Measurements from ENCODE around the gene BTBD8.

The BTBD8 gene

GRCh38 chr1:92191726-92192125 lies 111.6 kb downstream of the BTBD8 start:
- DNase-seq (ENCODE audit: low read depth in 2 of 2): no peak

GRCh38 chr1:92192246-92192645 lies 112.1 kb downstream of the BTBD8 start:
- DNase-seq (ENCODE audit: low read depth in 2 of 2): no peak

GRCh38 chr1:92194511-92194910 lies 114.4 kb downstream of the BTBD8 start:
- no peak for DNase-seq (ENCODE audit: low read depth in 2 of 2)

GRCh38 chr1:92201973-92202372 lies 121.8 kb downstream of the BTBD8 start:
- DNase-seq (ENCODE audit: low read depth in 2 of 2): no peak

- DNase-seq (ENCODE audit: low read depth in 2 of 2): no peak
Observed at GRCh38 chr1:92203105-92203504, 123.0 kb downstream of the BTBD8 start.

- no peak for DNase-seq (ENCODE audit: low read depth in 2 of 2)
Observed at GRCh38 chr1:92210701-92211100, 130.6 kb downstream of the BTBD8 start.

- no peak for DNase-seq (ENCODE audit: low read depth in 2 of 2)
Observed at GRCh38 chr1:92211166-92211565, 131.0 kb downstream of the BTBD8 start.

GRCh38 chr1:92217721-92218120 lies 137.6 kb downstream of the BTBD8 start, which contains the start of gene C1orf146:
C1orf146 (plus strand) TSS chr1:92217915; CDS start chr1:92231421, 13,506 bp downstream.
- no peak for DNase-seq (ENCODE audit: low read depth in 2 of 2)

- no peak for DNase-seq (ENCODE audit: low read depth in 2 of 2)
Observed at GRCh38 chr1:92218559-92218958, 138.4 kb downstream of the BTBD8 start.

GRCh38 chr1:92219028-92219427 lies 138.9 kb downstream of the BTBD8 start:
- DNase-seq (ENCODE audit: low read depth in 2 of 2): no peak

- DNase-seq (ENCODE audit: low read depth in 2 of 2): no peak
Observed at GRCh38 chr1:92228401-92228800, 148.3 kb downstream of the BTBD8 start.

- DNase-seq (ENCODE audit: low read depth in 2 of 2): no peak
Observed at GRCh38 chr1:92230736-92231135, 150.6 kb downstream of the BTBD8 start.
